Spleen (tissue), 11 donors: ENCODE data around the gene SYNPO. TPM values are rescaled to one million over a fixed set of nuclear protein-coding genes. Genes with fewer than 3 reads are reported as not detected.
A peak's percentile ranks its signal among the peaks of the same experiment; 100 is the strongest.

ENCODE experiments used
- DNase-seq: peaks from one replicate; pipeline ENCODE4 v3.0.0-alpha.2; 2020
- H3K27ac ChIP-seq, 8 donors: fragments of 200-600 bp; sonication (generic) in 7 of 8; 1 replicate in 4 of 8; 2 replicates in 4 of 8; pipeline versions ENCODE4 v1.5.0 to v1.8.0; 2016 to 2021; ENCODE audit warnings: inconsistent platforms in 4 of 8, mild to moderate bottlenecking in 4 of 8, moderate library complexity in 1 of 8
- H3K27me3 ChIP-seq, 7 donors: fragments of 200-600 bp; sonication (generic) in 6 of 7; replicated peaks in 1 of 7; 1 replicate in 4 of 7; 2 replicates in 3 of 7; pipeline versions ENCODE4 v1.5.0 to v1.8.0; 2016 to 2021; ENCODE audit warnings: inconsistent platforms in 3 of 7, mild to moderate bottlenecking in 1 of 7
- H3K36me3 ChIP-seq, 6 donors: fragments of 200-600 bp; sonication (generic) in 5 of 6; 1 replicate in 4 of 6; 2 replicates in 2 of 6; pipeline versions ENCODE4 v1.5.0 to v1.8.0; 2016 to 2021; ENCODE audit warnings: inconsistent platforms in 2 of 6
- H3K4me1 ChIP-seq, 6 donors: fragments of 200-600 bp; sonication (generic) in 5 of 6; 1 replicate in 3 of 6; 2 replicates in 3 of 6; pipeline versions ENCODE4 v1.5.0 to v1.8.0; 2016 to 2021; ENCODE audit warnings: inconsistent platforms in 3 of 6
- H3K4me3 ChIP-seq, 8 donors: fragments of 200-600 bp; sonication (generic) in 7 of 8; 1 replicate in 4 of 8; 2 replicates in 4 of 8; pipeline versions ENCODE4 v1.5.0 to v1.8.0; 2016 to 2021; ENCODE audit warnings: inconsistent platforms in 4 of 8, mild to moderate bottlenecking in 4 of 8, moderate library complexity in 2 of 8
- H3K9me3 ChIP-seq, 8 donors: fragments of 200-600 bp; sonication (generic) in 7 of 8; 1 replicate in 4 of 8; 2 replicates in 4 of 8; pipeline versions ENCODE4 v1.5.0 to v1.8.0; 2016 to 2021; ENCODE audit warnings: inconsistent platforms in 4 of 8
- POLR2A ChIP-seq, 3 donors: fragments of 450-650 bp; IDR thresholded peaks; one replicate each; pipeline ENCODE4 v1.5.1; 2017; ENCODE audit warnings: antibody characterized with exemption in 3 of 3, mild to moderate bottlenecking in 1 of 3
- POLR2AphosphoS5 ChIP-seq, 3 donors: sonication (generic); formaldehyde crosslinking; IDR thresholded peaks; one replicate each; pipeline ENCODE4 v1.5.1; 2017; ENCODE audit warnings: antibody characterized with exemption in 3 of 3
- WGBS, 5 donors: extraction: QIAGEN DNeasy Blood & Tissue Kit in 3 of 5; methylation state at CpG; one replicate each; pipeline versions ENCODE4 v1.1.5 to v1.1.7; 2013 to 2018; 5-methylcytosine and 5-hydroxymethylcytosine counted together
- intact Hi-C: fragments of 100-400 bp; cut with DNase I; formaldehyde crosslinking; loops from one replicate; pipeline ENCODE4 v1.15.0; 2023; ENCODE audit warnings: low total_unique reads
- polyA plus RNA-seq, 3 donors: library from polyadenylated mRNA; stranded (reverse); fragments of 200-250 nt; gene quantifications; one replicate each; pipeline ENCODE4 v1.2.1, GENCODE V29; 2013
- total RNA-seq, 7 donors: library from RNA; depleted of rRNA in 3 of 7; stranded (reverse); fragments of >200 nt in 3 of 7; fragmentation: NEBNext Ultra II Directional in 4 of 7; extraction: Animal tissue kit (Norgen Biotek cat#: 25700) in 4 of 7; gene quantifications; one replicate each; pipeline versions ENCODE4 v1.1.0 to v1.2.1, GENCODE V29; 2016 to 2021
- TF ChIP-seq, protein P1 (sequence below), 11 experiments: fragments of 200-600 bp in 7 of 11; fragments of 450-650 bp in 4 of 11; sonication (generic) in 4 of 11; IDR thresholded peaks in 8 of 11; conservative IDR thresholded peaks in 3 of 11; 1 replicate in 7 of 11; 2 replicates in 4 of 11; pipeline versions ENCODE4 v1.4.0 to v1.8.0; 2016 to 2021; ENCODE audit warnings: antibody characterized with exemption in 11 of 11, inconsistent platforms in 4 of 11, mild to moderate bottlenecking in 1 of 11
- donor health status: healthy with polysubstance abuse.
- donor health status: DM: no; HTN: no; CAD: no; lungs with moderate emphysema.
- donor health status: DM: no; HTN: no; CAD: no.
- donor health status: Bipolar disorder and iron deficiency.
- donor health status: healthy.
- donor health status: DM: no; HTN: no; CAD: no.
- donor health status: DM: yes; HTN: yes; CAD: no.

The SYNPO gene
- total and polyA plus RNA-seq, 10 donors = 6.9 to 133 (median 45.9) TPM

- Histone ChIP-seq H3K27me3 (no peaks in the 10 kb centered on the region), H3K4me1 (peaks cover 0 to 80% (median 42%) of the 10 kb centered on the region in 6 donors), H3K36me3 (no peaks in the 10 kb centered on the region), H3K9me3 (no peaks in the 10 kb centered on the region), H3K4me3 (no peak overlapping the region), H3K27ac (peak overlapping the region in 7 of 8 donors; percentile 1 to 68 (median 45))
- 44 to 65% (median 53%) methylated on average over 9 to 10 of the region's 10 CpGs for WGBS, 5 donors
- no peak for TF ChIP-seq POLR2AphosphoS5 (IDR thresholded peaks at IDR 0.05)
- TF ChIP-seq, protein P1, sequence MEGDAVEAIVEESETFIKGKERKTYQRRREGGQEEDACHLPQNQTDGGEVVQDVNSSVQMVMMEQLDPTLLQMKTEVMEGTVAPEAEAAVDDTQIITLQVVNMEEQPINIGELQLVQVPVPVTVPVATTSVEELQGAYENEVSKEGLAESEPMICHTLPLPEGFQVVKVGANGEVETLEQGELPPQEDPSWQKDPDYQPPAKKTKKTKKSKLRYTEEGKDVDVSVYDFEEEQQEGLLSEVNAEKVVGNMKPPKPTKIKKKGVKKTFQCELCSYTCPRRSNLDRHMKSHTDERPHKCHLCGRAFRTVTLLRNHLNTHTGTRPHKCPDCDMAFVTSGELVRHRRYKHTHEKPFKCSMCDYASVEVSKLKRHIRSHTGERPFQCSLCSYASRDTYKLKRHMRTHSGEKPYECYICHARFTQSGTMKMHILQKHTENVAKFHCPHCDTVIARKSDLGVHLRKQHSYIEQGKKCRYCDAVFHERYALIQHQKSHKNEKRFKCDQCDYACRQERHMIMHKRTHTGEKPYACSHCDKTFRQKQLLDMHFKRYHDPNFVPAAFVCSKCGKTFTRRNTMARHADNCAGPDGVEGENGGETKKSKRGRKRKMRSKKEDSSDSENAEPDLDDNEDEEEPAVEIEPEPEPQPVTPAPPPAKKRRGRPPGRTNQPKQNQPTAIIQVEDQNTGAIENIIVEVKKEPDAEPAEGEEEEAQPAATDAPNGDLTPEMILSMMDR (IDR thresholded peaks at IDR 0.05 in 8 of 11, conservative IDR thresholded peaks at IDR 0.05 in 3 of 11) = no peak
- TF ChIP-seq POLR2A (IDR thresholded peaks at IDR 0.05) = no peak
- peak; percentile 46 for DNase-seq
- intact Hi-C loops = no loop called here
These were observed 42.5 kb upstream of the SYNPO start for GRCh38 chr5:150598006-150598405.

DNA sequence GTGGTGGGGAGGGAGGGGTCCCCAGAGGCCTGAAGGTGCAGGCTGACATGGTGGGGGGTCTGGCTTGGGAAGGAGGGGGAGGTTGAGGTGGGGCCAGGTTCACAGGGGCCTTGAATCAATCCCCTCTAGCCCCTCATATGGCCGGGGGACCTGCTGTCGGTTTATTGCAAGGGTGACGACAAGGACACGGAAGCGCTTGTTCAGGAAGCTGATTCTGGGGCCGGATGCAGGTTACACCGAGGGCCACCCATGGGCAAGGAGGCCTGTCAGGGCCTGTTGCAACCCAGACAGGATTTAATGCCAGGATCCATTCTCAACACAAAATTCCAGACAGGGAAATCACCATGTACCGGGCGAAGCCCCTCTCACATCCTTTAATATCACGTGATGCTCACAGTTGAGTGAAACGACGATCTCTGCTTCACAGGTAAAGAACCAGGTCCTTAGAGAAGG lies 41.6 kb upstream of the SYNPO start:
- Histone ChIP-seq H3K36me3 (no peaks in the 10 kb centered on the region), H3K27ac (peak overlapping the region in 6 of 8 donors; percentile 11 to 68 (median 53)), H3K4me1 (peaks cover 0 to 85% (median 43%) of the 10 kb centered on the region in 6 donors), H3K9me3 (no peaks in the 10 kb centered on the region), H3K4me3 (no peak overlapping the region), H3K27me3 (no peaks in the 10 kb centered on the region)
- TF ChIP-seq POLR2AphosphoS5 (IDR thresholded peaks at IDR 0.05) (peak in 2 of 3 donors; percentile 45 to 47), POLR2A (IDR thresholded peaks at IDR 0.05) (no peak)
- TF ChIP-seq, protein P1 (IDR thresholded peaks at IDR 0.05 in 8 of 11, conservative IDR thresholded peaks at IDR 0.05 in 3 of 11) = no peak
- 67 to 82% (median 71%) methylated on average over 12 of the region's 12 CpGs for WGBS, 5 donors
- peak; percentile 79 for DNase-seq
- intact Hi-C loops = no loop called here

DNA sequence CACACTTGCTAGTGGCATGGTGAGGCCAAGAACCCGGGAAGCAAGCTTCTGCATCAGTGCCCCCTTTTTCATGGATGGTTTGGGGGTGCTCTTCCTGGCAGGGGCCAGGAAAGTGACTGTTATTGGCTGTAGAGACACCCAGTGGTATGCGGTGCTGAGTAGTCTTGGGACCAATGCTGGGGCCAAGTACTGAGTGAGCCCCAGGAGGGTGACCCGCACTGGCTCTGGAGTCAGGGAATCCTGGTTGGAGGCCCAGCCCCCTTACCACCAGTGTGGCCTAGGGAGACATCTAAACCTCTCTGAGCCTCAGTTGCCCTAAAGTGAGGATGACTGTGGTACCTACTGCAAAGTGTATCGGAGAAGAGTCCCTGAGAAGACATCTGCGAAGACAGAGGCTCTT lies 41.2 kb upstream of the SYNPO start:
- peak; percentile 35 for DNase-seq
- intact Hi-C loops = no loop called here
- no peak overlapping the region for H3K4me3 ChIP-seq
- no peaks in the 10 kb centered on the region for H3K27me3 ChIP-seq
- no peaks in the 10 kb centered on the region for H3K9me3 ChIP-seq
- TF ChIP-seq POLR2A (IDR thresholded peaks at IDR 0.05) = no peak
- no peak for TF ChIP-seq POLR2AphosphoS5 (IDR thresholded peaks at IDR 0.05)
- TF ChIP-seq, protein P1 (IDR thresholded peaks at IDR 0.05 in 8 of 11, conservative IDR thresholded peaks at IDR 0.05 in 3 of 11) = no peak
- peaks cover 0 to 89% (median 45%) of the 10 kb centered on the region in 6 donors for H3K4me1 ChIP-seq
- H3K27ac ChIP-seq = peak overlapping the region in 7 of 8 donors; percentile 11 to 68 (median 45)
- H3K36me3 ChIP-seq = no peaks in the 10 kb centered on the region
- 69 to 90% (median 83%) methylated on average over 3 to 5 of the region's 5 CpGs for WGBS, 5 donors

DNA sequence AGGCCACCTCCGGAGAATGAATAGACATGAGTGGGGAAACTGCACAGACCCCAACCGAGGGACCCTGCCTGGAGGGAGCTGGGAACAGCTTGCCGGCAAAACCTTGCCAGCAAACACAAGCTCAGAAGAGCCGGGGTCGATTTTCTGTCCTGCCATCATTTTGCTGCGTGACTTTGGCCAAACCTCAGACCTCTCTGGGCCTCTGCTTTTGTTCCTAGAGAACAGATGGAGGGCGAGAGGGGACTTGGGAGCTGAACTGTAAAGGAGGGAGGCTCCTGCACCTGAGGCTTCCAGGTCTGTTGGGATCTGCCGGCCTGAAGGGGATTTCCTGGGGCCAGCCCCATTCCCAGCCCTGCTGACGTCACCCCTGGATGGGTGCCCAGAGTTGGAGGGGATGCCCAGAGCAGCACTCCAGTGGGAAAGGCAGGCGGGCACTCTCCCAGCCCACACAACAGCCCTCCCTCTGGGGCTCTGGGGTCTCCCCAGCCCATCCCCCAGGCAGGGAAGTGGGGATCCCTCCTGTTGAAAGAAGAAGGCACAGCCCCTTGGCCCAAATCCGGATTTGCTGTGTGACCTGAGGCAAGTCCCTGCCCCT lies 40.4 kb upstream of the SYNPO start:
- WGBS, 5 donors = 58 to 71% (median 64%) methylated on average over 11 of the region's 11 CpGs
- no peaks in the 10 kb centered on the region for H3K27me3 ChIP-seq

More for the DNA sequence above, 40.4 kb upstream of the SYNPO start:
- peaks cover 0 to 91% (median 48%) of the 10 kb centered on the region in 6 donors for H3K4me1 ChIP-seq
- peak overlapping the region in 4 of 8 donors; percentile 45 to 68 (median 64) for H3K27ac ChIP-seq
- TF ChIP-seq, protein P1 (IDR thresholded peaks at IDR 0.05 in 8 of 11, conservative IDR thresholded peaks at IDR 0.05 in 3 of 11) = no peak
- peak; percentile 26 to 50 (median 45) for TF ChIP-seq POLR2AphosphoS5 (IDR thresholded peaks at IDR 0.05)
- H3K4me3 ChIP-seq = no peak overlapping the region
- peak; percentile 78 for DNase-seq
- intact Hi-C loops = no loop called here
- H3K9me3 ChIP-seq = no peaks in the 10 kb centered on the region
- H3K36me3 ChIP-seq = no peaks in the 10 kb centered on the region
